GM10266 (cell line): ENCODE results near the gene FAT1.

ENCODE experiments used
- DNase-seq: peaks from one replicate; pipeline ENCODE4 v3.0.0; 2012; ENCODE audit errors: extremely low spot score
- TF ChIP-seq, protein P1 (sequence below): IDR thresholded peaks from 2 replicates; pipeline ENCODE4 v1.5.1; 2012; ENCODE audit warnings: mild to moderate bottlenecking, low read depth; ENCODE audit not compliant: control insufficient read depth, insufficient read depth; ENCODE audit errors: missing control alignments

Gene FAT1

DNA sequence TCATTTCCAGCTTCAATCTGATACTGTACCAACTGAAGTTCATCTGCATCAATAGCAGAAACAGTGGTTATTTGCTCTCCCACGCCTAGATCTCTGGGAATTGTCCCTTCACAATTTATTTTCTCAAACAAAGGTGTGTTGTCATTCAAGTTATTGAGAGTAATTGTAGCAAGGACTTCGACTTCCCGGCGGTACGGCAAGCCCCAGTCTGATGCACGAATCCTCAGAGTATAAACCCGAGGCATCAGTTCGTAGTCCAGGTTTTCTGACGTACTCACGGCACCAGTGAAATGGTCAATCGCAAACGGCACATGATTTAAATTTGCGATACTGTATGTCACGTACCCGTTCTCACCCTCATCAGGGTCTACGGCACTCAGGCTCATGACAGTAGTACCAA lies 15.7 kb downstream of the FAT1 start:
- TF ChIP-seq, protein P1, sequence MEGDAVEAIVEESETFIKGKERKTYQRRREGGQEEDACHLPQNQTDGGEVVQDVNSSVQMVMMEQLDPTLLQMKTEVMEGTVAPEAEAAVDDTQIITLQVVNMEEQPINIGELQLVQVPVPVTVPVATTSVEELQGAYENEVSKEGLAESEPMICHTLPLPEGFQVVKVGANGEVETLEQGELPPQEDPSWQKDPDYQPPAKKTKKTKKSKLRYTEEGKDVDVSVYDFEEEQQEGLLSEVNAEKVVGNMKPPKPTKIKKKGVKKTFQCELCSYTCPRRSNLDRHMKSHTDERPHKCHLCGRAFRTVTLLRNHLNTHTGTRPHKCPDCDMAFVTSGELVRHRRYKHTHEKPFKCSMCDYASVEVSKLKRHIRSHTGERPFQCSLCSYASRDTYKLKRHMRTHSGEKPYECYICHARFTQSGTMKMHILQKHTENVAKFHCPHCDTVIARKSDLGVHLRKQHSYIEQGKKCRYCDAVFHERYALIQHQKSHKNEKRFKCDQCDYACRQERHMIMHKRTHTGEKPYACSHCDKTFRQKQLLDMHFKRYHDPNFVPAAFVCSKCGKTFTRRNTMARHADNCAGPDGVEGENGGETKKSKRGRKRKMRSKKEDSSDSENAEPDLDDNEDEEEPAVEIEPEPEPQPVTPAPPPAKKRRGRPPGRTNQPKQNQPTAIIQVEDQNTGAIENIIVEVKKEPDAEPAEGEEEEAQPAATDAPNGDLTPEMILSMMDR = no peak
- no peak for DNase-seq

DNA sequence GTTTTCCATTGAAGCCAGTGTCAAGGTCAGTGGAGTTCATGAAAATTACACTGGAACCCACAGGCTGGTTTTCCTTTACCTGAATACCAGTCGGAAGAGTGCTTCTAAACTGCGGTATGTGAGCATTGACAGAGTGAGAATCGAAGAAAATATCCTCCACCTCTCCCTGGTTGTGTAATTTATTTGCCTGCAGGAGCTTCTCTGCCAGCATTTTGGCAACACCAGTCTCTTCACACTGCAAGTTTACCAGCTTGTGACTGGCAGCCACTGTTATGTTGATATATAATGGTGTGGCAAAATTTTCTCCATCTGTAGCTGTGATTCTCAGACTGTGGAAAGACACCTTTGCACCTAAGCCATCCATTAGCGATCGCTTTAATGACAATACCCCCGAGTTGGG lies 16.1 kb downstream of the FAT1 start:
- no peak for DNase-seq
- TF ChIP-seq, protein P1 = no peak

DNA sequence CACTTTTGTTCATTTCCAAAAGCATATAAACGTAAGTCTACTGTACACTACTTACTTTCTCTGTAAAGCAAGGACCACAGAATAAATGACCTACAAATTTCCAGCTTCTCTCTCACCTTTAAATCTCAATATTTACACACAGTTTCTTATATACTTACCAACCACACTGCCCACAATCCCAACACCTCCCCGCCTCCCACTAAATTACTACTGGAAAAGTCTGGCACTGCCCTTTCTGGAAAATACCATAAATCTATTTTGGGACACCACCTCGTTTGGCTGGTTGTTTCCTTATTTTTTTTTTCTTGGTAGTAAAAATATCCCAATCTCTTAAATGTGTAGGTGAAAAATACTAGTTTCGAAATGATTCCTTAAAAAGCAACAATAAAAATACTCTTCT lies 19.6 kb downstream of the FAT1 start:
- TF ChIP-seq, protein P1 = no peak
- no peak for DNase-seq

DNA sequence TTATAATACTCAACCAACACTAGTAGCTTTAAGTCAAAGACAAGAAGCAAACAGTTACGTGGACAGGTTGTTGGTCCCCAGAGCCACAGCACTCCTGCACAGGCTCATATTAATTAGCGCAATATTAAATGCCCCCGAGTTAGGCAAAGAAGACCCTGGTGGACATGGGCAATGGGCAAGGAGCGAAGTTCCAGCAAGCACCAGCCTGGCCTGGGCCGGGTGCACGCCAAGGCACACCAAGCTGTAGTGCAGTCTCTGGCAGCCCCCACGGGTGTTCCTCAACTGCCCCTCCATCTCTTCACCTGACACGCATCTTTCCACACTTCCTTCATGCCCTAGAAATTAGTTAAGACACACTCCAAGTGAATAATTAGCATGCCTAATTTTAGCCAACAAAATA lies 20.1 kb downstream of the FAT1 start:
- no peak for DNase-seq
- TF ChIP-seq, protein P1 = no peak

DNA sequence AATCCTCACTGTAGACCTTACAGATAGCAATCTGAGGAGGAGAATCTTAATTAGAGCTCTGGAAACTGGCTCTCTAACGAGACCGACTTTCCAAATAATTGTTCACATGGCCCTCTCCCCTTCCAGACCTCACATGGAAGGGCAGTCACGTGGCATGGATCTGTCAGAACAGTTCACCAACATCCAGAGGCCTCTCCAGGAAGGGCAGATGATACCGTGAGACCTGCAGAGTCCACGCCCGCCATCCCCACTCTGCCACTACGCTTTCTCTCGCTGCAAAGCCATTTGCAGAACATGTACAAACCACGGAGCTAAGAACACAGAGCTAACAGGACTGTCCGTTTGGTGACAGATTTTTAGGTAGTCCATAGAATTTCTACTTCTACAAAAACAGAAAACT lies 20.7 kb downstream of the FAT1 start:
- DNase-seq = no peak
- TF ChIP-seq, protein P1 = no peak

DNA sequence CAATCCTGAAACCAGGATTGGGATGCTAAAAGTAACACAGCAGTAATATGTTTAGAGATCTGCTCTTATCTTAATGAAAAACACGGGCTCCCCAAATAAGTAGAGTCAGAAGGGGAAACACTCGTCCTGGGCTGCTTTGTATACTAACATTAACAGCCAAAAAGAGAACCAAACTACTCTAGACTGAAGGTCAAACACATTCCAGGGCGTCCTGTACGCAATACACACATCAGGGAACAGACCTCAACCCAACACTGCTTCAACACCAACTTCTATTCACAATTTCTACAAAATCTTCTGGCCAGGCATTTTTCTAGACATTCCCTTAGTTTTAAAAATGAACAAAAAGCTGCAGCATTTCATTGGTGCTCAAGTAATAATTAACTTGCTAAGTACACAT lies 21.4 kb downstream of the FAT1 start:
- TF ChIP-seq, protein P1 = no peak
- DNase-seq = no peak

DNA sequence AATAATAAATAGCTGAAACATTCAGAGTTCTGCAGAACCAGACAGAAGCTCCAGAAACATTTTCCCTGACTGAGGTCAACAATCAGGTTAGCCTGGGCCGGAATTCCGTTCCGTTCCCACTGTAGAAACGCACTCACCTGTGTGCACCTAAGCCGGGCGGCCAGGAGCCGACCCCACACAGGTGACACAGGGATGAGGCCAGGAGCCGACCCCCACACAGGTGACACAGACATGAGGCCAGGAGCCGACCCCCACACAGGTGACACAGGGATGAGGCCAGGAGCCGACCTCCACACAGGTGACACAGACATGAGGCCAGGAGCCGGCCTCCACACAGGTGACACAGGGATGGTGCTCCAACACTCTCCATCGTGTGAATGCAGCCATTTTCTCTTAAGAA lies 21.9 kb downstream of the FAT1 start:
- no peak for DNase-seq
- TF ChIP-seq, protein P1 = no peak
